GM21528 (cell line): ENCODE measurements around the gene TRIOBP.

Experiments used
- ATAC-seq: cut with Tn5 transposase; IDR thresholded peaks from one replicate; pipeline ENCODE4 v1.9.1; 2021; ENCODE audit warnings: mild to moderate bottlenecking, moderate library complexity; ENCODE audit not compliant: unreplicated experiment, low FRiP score

Gene TRIOBP

DNA sequence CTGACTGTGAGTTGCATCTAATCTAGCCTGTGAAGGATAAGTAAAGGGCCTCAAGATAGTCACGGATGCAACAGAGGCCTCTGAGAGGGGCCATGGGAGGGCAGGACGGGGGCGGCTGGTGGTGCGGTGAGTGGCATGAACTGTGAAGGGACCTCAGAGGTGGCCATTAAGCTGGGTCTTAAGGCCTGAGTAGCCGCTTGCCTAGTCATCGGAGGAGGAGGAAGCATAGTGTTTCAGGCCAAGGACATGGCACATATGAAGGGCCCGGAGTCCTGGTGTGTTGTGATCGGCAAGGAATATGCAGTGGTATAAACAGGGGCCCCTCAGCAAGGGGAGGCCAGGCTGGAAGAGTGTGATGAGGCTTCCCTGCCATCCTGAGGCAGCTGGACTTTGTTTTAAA, 51.8 kb downstream of the TRIOBP start:
- ATAC-seq, result no peak

DNA sequence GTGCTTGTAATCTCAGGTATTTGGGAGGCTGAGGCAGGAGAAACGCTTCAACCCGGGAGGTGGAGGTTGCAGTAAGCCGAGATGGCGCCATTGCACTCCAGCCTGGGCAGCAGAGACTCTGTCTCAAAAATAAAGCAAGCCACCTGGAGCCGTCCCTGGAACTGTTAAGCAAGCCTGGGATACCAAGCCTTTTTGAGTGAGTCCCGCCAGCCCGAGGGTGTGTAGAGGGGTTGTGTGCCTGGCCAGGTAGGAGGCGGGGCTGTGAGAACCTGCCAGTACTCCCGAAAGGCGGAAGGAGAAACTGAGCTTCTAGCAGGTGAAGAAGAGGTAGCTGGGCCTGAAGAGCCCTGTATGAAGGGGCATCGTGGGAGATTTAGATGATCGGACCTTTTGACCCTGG, 52.4 kb downstream of the TRIOBP start:
- ATAC-seq, result no peak

DNA sequence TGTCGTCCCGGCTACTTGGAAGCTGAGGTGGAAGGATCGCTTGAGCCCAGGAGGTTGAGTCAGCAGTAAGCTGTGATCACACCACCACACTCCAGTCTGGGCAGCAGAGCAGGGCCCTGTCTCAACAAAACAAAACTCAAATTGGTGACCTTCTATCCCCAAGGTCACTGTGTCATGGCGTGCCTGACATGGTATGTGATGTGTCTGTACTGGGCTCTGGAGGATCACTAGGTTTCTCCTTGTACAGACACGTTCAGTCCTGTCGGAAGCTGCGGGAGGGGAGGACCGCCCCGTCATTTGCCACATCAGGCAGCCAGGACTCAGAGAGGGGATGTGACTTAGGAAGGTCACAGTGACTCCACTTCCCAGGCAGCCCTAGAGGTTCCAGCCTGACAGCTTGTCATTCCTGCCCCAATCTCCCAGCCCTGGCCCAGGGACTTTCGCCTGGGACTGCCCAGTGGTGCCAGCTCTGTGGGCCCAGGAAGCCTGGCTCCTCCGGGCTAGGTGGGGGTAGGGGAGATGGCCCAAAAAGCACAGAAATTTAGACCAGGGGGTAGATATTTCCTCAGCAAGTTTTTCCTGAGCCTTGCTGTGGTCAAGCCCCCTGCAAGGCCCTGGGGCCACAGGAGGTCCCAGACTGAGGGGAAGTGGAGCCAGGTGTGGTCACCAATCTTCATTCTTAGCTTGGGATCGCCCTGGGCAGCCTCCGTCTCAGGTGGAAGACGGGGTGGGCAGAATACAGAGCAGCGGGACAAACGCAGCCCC, 53.2 kb downstream of the TRIOBP start:
- no peak for ATAC-seq

DNA sequence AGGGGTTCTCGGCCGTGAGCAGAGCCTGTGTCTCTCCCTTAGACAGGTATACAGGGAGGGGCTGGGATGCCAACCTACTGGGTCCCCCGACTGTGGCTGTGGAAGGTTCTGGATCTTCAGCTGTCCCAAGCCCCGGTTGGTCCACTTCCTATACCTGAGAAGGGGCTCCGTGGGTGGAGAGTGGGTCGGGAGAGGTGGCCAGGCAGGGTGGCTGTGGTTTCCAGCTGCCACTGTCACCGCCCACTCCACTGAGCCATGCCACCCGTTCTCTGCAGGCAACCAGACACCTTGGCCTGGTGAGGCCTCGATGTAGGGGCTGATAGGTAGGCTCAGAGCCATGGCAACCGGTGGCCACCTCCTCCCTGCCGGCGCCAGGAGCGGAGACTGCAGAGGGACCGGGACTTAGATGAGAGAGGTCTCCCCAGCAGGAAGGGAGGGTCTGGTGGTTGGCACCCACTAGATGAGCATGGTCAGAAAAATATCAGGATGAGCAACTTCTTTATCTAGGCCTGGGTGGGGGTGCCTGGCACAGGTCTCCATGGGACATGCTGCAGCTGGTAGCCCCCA, 53.8 kb downstream of the TRIOBP start:
- no peak for ATAC-seq

DNA sequence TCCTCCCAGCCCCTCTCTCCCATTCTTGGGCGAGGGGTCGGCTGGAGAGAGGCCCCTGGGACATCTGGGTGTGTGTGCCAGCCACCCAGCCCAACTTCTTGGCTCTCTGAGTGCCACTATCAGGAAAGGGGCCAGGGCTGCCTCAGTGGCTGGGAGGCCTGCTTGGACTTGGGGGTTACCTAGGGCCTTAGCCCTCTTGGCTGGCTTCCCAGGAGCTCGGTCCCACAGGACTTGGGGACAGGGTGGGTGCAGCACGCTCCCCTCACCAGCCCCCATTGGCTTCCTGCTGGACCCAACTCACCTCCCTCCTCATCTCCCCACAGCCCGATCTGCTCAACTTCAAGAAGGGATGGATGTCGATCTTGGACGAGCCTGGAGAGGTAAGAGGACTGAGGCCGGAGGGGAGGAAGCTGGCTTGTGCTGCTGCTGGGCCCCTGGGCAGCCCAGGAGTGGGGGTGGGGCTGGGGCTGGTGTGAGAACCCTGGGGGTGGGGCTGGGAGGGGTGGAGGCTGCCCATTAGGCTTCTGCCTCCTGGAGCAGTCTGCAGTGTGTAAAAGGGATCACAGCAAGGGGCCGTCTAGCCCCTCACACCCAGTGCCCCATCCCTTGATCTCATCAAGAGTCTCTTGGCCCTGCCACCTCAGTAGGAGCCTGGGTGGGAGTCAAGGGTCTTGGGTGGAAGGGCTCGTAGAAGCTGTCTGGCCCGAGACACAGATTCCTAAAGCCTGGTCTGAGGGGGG, 54.8 kb downstream of the TRIOBP start:
- ATAC-seq, result no peak

DNA sequence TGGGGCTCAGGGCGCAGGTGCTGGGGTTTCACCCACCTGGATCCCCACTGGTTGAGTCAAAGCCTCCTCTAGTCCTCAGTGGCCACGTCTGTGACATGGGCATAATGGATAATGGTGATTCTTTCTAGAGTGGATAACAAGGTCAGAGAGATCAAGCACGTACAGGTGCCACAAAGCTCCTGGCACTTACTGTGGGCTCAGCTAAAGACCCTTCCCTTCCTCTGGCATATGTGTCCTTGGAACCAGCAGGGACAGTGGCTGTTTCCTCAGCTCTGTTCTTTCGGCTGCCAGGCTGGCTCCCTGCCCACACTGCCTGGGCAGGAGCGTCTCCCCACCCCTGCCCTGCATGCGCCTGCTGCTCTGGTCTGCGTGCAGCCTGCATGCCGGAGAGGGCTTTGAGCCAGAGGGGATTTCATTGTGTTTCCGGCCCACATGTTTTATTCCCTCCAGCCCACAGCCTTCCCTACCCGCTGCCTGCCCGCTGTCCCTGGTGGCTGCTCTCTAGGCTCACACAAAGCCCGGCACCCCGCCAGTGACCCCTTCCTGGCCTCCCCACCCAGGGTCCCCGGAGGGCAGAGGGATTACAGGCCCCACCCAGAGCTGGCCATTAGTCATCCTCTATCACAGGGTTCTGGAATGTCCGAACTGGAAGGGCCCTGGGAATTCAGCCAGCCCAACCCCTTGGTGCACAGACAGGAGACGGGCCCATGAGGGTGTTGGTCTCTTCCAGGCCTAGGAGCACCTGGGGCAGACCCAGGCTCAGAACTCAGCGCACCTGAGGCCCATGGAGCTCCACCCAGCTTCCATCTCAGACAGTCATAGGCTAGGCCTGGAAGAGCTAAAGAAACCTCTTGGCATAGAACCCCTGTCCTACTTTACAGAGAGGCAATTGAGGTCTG, 55.6 kb downstream of the TRIOBP start:
- ATAC-seq, result no peak

DNA sequence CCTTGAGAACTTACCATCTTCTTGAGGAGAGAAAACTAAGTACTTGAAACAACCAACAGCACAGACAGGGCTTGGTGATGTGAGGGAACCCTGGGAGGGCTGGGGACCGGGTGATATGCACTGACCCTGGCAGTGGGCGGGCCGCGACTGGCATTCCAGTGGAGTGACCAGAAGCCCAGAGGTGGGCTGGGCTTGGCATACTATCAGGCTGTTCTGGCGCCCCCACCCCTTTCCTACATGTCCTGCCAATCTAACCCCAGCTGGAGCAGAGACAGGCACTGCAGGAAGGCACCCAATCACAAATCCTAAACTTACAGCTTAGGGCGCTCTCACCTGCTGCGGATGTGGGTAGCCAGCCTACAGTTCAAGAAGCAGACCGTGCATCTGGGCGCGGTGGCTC, 56.9 kb downstream of the TRIOBP start:
- no peak for ATAC-seq

DNA sequence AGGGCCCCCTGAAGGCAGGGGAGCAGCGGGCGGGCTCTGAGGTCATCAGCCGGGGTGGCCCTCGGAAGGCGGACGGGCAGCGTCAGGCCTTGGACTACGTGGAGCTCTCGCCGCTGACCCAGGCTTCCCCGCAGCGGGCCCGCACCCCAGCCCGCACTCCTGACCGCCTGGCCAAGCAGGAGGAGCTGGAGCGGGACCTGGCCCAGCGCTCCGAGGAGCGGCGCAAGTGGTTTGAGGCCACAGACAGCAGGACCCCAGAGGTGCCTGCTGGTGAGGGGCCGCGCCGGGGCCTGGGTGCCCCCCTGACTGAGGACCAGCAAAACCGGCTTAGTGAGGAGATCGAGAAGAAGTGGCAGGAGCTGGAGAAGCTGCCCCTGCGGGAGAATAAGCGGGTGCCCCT, 60.8 kb downstream of the TRIOBP start:
- no peak for ATAC-seq

DNA sequence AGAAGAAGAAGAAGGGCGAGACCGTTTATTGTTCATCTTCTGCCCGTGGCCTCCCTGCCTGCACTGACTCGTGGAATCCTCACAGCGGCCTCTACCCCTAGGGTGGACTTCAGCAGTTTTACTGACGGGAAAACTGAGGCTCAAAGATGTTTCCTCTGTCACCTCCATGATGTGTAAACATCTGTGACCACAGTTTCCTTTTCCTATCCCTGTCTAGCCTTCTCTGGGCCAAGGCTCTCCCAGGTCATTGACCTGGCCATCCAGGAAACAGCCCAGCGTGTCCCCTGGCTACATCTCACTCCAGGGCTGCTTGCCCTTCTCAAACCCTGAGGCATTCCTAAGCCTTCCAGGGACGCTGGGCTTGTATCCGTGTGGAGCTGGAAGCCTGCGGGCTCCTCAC, 61.8 kb downstream of the TRIOBP start:
- no peak for ATAC-seq

DNA sequence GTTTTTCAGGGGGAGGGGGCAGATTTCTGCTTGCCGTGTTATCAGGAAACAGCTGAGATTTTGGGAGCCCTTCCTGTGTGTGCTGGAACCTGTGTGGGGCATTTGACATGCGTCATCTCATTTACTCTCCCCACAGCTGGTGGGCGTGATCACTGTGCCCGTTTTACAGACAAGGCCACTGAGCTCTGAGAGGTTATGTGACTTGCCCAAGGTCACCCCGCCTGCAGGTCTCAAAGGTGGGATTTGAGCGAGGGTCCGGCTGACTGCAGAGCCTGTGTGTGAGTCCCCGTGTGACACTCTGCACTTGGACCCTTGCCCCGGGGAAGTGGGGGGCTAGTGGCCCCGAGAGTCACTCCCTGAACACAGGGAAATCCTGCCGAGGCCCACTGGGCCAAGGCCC, 62.4 kb downstream of the TRIOBP start:
- ATAC-seq, result no peak

DNA sequence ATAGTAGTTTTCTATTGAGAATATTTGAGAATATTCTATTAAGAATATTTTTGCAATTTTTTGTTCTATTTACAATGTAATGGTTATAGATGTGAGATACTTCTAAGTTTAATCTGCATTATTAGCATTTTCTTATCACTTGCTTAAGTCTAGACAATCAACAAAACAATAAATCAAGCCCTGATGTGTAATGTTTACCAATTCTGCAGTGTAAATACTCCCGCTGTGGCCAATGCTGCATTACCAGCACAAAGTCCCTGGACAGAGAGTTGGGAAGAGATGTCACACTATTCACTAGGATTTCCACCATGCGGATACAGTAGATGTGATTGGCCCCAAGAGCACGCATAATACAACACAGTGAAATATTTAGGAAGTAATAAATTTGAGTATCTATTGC, 63.3 kb downstream of the TRIOBP start:
- no peak for ATAC-seq

DNA sequence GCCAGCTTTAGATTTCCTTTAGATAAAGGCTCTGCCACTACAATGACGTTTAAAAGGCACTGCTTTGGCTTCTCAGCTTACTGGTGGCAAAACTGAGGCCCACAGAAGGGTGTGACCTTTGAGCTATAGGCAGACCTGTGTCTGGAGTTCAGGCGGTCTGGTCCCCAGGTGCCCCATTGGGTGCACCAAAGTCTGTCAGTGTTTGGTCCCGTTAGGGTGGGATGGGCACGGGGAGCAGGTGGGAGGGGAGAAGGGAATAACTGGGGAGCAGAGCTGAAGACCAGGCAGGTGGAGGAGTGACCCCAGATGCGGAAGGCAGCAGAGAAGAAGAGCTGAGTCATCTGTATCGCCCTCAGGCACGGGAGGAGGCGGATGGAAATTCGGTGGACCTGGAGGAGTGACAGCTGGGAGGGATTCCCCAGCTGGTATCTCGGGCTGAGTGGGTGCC, 65.6 kb downstream of the TRIOBP start:
- no peak for ATAC-seq

DNA sequence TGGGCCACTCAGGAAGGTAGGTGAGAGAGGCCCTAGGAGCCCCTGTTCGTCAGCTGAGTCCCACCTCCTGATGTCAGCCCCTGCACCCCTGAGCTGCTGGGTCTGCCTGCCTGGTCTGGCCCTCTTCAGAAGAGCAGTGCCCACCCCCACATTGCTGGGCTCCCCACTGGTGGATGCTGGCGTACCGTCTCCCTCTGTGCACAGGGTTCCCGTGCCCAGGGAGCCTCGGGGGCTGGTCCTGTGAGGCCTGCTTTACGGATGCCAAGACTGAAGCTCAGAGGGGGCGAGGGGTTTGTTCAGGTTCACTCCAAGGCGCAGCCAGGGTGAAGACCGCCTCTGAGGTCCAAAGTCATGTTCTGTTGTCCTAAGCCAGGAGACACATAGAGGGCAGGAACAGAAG, 66.2 kb downstream of the TRIOBP start:
- ATAC-seq, result no peak

DNA sequence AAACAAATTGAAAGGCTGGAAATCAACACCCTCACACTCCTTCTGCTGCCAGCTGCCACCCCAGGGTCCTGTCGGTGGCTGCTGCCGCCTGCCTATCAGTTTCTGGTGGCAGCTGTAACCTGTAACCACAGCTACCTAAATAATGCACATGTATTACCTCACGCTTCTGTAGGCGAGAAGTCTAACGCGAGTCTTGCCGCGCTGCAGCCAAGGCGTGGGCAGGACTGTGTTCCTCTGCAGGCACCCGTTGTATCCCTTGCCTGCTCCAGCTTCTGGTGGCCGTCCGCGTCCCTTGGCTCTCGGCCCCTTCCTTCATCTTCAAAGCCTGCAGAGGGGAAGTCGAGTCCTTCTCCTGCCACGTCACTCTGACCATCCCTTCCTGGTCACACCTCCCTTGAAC, 66.8 kb downstream of the TRIOBP start:
- no peak for ATAC-seq

DNA sequence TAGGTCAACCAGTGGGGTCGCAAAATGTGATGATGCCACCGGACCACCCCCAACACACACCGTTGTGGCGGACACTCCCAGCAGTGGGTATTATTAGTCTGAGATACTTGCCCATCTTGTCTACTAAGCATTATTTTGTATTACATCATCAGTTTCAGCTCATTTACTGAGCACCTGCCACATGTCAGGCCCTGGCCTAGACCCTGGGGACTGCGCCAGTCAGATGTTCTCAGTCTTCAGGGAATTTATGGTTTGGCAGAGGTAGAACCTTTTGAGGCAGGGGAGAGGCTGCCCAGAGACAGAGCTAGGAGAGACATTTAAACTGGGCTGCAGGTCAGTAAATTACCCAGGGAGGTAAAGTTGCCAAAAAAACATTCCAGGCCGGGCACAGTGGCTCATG, 67.8 kb downstream of the TRIOBP start:
- no peak for ATAC-seq

DNA sequence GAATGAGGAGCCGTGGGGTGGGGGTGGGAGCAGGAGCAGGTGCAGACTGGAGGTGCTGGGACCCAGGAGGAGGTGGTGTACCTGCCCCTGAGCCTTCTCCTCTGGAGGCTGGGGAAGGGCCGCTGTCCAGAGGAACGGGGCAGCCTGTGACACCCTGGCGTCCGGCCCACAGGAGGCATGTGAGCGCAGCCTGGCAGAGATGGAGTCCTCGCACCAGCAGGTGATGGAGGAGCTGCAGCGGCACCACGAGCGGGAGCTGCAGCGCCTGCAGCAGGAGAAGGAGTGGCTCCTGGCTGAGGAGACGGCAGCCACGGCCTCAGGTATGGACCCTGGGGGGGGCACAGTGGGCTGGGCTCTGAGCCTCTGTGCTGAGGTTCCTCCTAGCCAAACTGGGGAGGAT, 68.7 kb downstream of the TRIOBP start:
- ATAC-seq, result no peak

DNA sequence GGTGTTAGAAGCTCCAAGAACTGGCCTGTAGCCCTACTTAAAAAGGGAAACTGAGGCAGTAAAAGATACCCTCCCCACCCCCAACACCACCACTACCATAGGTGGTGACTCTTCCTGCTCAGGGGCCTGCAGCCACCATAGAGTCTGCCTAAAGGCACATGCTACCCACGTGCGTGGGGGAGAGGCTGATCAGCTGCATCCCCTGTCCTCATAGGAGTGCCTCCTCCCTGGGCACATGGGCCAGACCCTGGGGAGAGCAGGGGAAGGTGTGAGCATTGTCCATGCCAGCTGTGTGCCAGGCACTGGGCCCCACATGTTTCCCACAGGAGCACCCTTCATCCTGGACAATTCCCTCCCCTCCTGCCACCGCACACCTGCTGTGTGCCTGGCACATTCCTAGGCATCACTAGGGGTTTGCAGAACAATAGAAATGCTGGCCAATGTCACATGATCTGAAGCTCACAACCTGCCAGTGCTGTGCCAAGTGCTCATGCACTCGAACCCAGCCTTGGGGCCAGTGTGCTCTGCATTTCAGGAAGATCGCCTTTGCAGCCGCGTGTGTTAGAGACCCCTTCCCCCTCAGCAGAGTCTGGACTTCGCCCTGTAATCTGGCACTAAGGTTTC, 69.2 kb downstream of the TRIOBP start:
- ATAC-seq, result no peak

DNA sequence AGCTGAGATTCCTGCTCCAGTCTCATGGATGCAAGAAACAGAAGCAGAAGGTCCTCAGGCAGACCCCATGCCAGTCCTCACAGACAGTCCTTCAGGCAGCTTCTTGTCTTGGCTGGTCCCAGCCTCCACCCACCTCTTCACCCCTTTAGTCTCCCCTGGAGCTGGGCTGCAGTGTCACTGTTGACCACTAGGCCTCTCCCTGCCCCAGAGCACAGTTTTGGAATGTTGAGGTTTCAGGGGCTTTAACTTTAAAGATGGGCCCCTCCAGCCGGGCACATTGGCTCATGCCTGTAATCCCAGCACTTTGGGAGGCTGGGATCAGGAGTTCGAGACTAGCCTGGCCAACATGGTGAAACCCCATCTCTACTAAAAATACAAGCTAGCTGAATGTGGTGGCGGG, 71.4 kb downstream of the TRIOBP start:
- no peak for ATAC-seq

DNA sequence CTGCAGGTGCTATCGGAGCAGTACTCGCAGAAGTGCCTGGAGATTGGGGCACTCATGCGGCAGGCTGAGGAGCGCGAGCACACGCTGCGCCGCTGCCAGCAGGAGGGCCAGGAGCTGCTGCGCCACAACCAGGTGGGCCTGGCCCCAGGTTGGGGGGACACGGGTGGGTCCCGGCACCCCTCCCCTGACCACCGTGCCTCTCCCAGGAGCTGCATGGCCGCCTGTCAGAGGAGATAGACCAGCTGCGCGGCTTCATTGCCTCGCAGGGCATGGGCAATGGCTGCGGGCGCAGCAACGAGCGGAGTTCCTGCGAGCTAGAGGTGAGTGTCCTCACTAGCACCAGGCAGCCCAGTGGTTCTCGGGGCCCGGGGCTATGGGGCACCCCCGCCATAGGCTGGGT, 72.2 kb downstream of the TRIOBP start:
- no peak for ATAC-seq

DNA sequence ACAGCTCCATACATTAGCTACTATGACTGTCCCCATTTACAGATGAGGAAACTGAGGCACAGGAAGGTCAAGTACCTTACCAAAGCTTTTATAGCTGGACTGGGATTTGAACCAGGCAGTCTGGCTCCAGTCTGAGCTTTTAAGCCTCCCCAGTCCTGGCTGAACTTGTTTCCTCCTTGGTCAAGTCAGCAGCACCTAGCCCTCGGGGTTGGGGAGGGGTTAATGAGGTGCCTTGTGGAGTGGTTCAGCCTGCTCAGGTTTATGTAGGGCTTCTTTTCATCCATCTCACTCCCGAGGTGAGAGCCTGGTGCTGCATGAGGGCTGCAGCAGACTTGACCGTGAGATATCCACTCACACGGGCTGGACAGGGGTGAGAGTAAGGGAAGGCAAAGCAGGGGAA, 74.2 kb downstream of the TRIOBP start:
- ATAC-seq, result no peak
